Fibroblast of the conjunctiva (primary cell): ENCODE measurements around the gene RPLP1.

ENCODE experiments used
- DNase-seq: peaks from one replicate; pipeline ENCODE4 v3.0.0-alpha.2; 2010; ENCODE audit warnings: low read depth

The RPLP1 gene

GRCh38 chr15:69452692-69453521 lies at the start of gene RPLP1:
TSS of gene RPLP1 (plus strand) at chr15:69452818. CDS start at chr15:69452949, 131 bp downstream.
- peak; percentile 93 for DNase-seq

GRCh38 chr15:69403594-69403993 lies 49.0 kb upstream of the RPLP1 start:
- peak; percentile 48 for DNase-seq

GRCh38 chr15:69405110-69405509 lies 47.5 kb upstream of the RPLP1 start:
- no peak for DNase-seq

GRCh38 chr15:69407719-69408400 lies 44.8 kb upstream of the RPLP1 start:
- no peak for DNase-seq

GRCh38 chr15:69408841-69409240 lies 43.8 kb upstream of the RPLP1 start:
- no peak for DNase-seq

- no peak for DNase-seq
Observed at GRCh38 chr15:69410248-69410874, 42.3 kb upstream of the RPLP1 start.

GRCh38 chr15:69412274-69412673 lies 40.3 kb upstream of the RPLP1 start:
- DNase-seq: no peak

GRCh38 chr15:69412701-69413100 lies 39.9 kb upstream of the RPLP1 start:
- DNase-seq: no peak

- peak; percentile 87 for DNase-seq
Observed at GRCh38 chr15:69413822-69414700, 38.6 kb upstream of the RPLP1 start, which contains the start of gene KIF23. TSS of gene KIF23 (plus strand) at chr15:69414349. CDS start at chr15:69414466, 117 bp downstream.

GRCh38 chr15:69414701-69415167 lies 37.9 kb upstream of the RPLP1 start:
- peak; percentile 77 for DNase-seq

- no peak for DNase-seq
Observed at GRCh38 chr15:69415381-69415780, 37.2 kb upstream of the RPLP1 start.

GRCh38 chr15:69417581-69417980 lies 35.0 kb upstream of the RPLP1 start:
- no peak for DNase-seq

- no peak for DNase-seq
Observed at GRCh38 chr15:69421498-69421897, 31.1 kb upstream of the RPLP1 start.

- no peak for DNase-seq
Observed at GRCh38 chr15:69422336-69422895, 30.2 kb upstream of the RPLP1 start.

GRCh38 chr15:69424001-69424400 lies 28.6 kb upstream of the RPLP1 start:
- DNase-seq: no peak

- DNase-seq: no peak
Observed at GRCh38 chr15:69424748-69425413, 27.7 kb upstream of the RPLP1 start.

GRCh38 chr15:69433831-69434230 lies 18.8 kb upstream of the RPLP1 start:
- DNase-seq: no peak

GRCh38 chr15:69434238-69434637 lies 18.4 kb upstream of the RPLP1 start:
- DNase-seq: no peak

GRCh38 chr15:69434679-69435078 lies 17.9 kb upstream of the RPLP1 start:
- no peak for DNase-seq

GRCh38 chr15:69435985-69436384 lies 16.6 kb upstream of the RPLP1 start:
- no peak for DNase-seq

- DNase-seq: no peak
Observed at GRCh38 chr15:69436951-69437350, 15.7 kb upstream of the RPLP1 start.
